NB4 (cell line): ENCODE measurements around the gene TBX2.

Source experiments
- MAX ChIP-seq: IDR thresholded peaks from 2 replicates; pipeline ENCODE4 v1.6.1; 2011; ENCODE audit warnings: low read depth, low read length
- POLR2A ChIP-seq: IDR thresholded peaks from 2 replicates; pipeline ENCODE4 v1.6.1; 2011; ENCODE audit warnings: mild to moderate bottlenecking; ENCODE audit not compliant: insufficient read length; ENCODE audit errors: extremely low read depth
- TF ChIP-seq, protein P1 (sequence below): IDR thresholded peaks from one replicate; pipeline ENCODE4 v1.5.1; 2012; ENCODE audit warnings: low read depth, low read length

DNA sequence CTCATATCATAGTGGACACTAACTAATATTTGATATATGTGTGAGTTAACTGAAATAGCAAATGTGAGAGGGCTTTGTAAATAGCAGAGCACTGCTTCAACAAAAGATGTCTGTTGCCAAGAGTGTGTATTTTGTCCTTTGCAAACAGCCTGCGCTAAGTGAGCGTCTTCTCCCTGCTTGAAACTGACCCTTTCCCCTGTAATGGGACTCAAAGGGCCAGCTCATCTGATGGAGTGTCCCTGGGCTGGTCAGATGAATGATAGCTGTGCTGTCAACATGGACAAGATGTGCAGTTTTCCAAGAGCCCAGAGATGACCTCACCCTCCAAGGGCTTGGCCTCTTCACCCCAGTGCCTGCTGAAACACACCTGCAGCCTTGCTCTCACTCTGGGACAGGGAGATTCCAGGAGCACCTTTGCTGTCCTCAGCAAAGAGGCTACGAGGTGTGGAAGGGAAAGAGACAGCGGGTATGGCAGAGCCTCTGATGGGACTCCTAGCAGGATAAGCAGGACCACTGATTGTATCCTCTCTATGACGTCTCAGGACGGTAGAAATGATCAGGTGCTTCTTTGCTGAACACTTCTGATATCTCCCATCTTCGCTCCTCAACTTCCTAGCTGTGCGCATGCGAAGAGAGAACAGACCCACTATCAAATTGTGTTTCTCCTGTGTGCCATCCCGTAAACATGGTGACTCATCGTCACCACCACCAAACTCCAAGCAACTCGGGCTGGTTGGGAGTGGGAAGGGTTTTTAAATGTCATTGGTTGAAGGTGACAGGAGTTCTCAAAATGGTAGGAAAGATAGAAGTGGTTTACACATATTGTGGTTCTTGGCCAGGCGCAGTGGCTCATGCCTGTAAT, 35.8 kb upstream of the TBX2 start:
- TF ChIP-seq, protein P1, sequence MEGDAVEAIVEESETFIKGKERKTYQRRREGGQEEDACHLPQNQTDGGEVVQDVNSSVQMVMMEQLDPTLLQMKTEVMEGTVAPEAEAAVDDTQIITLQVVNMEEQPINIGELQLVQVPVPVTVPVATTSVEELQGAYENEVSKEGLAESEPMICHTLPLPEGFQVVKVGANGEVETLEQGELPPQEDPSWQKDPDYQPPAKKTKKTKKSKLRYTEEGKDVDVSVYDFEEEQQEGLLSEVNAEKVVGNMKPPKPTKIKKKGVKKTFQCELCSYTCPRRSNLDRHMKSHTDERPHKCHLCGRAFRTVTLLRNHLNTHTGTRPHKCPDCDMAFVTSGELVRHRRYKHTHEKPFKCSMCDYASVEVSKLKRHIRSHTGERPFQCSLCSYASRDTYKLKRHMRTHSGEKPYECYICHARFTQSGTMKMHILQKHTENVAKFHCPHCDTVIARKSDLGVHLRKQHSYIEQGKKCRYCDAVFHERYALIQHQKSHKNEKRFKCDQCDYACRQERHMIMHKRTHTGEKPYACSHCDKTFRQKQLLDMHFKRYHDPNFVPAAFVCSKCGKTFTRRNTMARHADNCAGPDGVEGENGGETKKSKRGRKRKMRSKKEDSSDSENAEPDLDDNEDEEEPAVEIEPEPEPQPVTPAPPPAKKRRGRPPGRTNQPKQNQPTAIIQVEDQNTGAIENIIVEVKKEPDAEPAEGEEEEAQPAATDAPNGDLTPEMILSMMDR = no peak
- TF ChIP-seq POLR2A (no peak), MAX (no peak)
